ENCODE measurements around the gene ZZZ3.

Gene ZZZ3

DNA sequence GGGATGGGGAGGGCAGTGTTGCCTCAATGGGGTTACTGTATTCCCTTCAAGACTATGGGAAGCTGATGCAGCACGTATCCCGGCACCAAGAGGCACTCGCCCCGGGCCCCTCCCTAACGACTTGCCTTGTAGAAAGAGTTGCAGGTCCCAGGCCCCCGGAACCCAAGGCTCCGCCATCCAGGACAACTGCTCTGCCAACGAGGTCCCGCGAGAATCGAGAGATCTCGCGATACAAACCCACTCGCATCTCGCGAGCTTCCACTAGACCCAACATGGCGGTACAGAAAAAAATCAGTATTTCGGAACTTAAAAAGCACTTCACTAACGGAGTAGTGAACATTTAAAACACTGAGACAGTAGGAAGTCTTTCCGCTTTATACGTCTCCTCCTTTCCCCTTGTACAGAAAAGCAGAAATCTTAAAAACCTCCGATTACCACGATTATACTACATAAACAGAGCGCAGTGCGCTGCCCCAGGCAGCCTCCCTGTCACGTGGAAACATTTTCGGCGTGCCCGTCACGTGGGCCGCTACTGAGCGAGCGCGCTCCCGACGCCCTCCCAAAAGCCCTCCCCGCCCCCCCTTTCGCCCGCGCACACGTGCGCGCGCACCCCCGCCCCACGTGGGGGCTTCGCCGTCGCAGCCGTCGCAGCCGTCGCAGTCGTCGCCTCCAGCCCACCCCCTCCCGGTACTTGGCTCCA, at the start of gene ZZZ3:
ZZZ3 (minus strand) TSS at position 199 of the 700 bp plus-strand sequence. CDS start 49,304 bp downstream, outside the sequence.
- CTCF ChIA-PET: interaction anchor here (0.6 to 0.7 kb wide), 2 partner anchors 233 to 1957 kb away, joined by 3 to 4 read pairs; no protein-coding TSS in a partner anchor
- TF ChIP-seq, protein P1, sequence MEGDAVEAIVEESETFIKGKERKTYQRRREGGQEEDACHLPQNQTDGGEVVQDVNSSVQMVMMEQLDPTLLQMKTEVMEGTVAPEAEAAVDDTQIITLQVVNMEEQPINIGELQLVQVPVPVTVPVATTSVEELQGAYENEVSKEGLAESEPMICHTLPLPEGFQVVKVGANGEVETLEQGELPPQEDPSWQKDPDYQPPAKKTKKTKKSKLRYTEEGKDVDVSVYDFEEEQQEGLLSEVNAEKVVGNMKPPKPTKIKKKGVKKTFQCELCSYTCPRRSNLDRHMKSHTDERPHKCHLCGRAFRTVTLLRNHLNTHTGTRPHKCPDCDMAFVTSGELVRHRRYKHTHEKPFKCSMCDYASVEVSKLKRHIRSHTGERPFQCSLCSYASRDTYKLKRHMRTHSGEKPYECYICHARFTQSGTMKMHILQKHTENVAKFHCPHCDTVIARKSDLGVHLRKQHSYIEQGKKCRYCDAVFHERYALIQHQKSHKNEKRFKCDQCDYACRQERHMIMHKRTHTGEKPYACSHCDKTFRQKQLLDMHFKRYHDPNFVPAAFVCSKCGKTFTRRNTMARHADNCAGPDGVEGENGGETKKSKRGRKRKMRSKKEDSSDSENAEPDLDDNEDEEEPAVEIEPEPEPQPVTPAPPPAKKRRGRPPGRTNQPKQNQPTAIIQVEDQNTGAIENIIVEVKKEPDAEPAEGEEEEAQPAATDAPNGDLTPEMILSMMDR (conservative IDR thresholded peaks at IDR 0.05; ENCODE audit: low read depth): no peak
- peak; percentile 91 for DNase-seq (ENCODE audit: low spot score)
- peak within 1 kb of the TSS; percentile 96 for H3K27ac ChIP-seq
- POLR2A ChIA-PET (ENCODE audit: low non-redundant PET): no interaction called here

DNA sequence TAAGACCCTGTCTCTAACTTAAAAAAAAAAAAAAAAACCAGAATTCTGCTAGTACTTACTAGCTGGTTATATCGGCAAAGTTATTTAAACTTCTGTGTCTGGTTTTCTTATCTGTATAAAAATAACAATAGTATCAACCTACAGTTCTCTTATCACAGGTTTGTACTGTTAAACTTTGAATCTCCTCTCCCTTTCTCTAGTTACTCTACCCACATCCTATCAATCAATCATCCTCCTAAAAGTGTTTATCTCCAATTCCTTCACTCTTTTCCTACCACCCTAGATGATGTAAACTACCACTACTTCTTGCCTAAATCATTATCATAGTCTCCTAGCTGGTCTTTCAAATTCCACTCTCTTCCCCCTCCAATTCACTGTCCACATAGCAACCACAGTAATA, 49.6 kb upstream of the ZZZ3 start:
- TF ChIP-seq, protein P1 (conservative IDR thresholded peaks at IDR 0.05; ENCODE audit: low read depth): no peak
- no peak overlapping the region for H3K27ac ChIP-seq
- CTCF ChIA-PET: interaction anchor here (0.6 kb wide), 1 partner anchor 12 kb away, joined by 4 read pairs; no protein-coding TSS in a partner anchor
- POLR2A ChIA-PET (ENCODE audit: low non-redundant PET): no interaction called here
- no peak for DNase-seq (ENCODE audit: low spot score)

DNA sequence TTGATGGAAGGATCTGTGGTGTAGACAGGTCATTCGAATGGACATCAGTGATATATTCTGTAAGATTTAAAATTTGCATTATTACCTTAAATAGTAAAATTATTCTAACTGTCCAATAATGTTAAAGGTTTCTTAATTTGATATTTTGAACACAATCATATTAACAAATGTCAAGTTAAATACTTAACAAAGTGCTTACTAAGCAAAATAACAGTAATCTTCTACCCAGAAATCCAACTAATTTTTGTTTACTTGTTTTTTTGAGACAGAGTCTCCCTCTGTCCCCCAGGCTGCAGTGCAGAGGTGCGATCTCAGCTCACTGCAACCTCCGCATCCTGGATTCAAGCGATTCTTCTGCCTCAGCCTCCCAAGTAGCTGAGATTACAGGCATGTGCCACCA, 43.2 kb upstream of the ZZZ3 start:
- H3K27ac ChIP-seq: no peak overlapping the region
- TF ChIP-seq, protein P1 (conservative IDR thresholded peaks at IDR 0.05; ENCODE audit: low read depth): no peak
- POLR2A ChIA-PET (ENCODE audit: low non-redundant PET): no interaction called here
- CTCF ChIA-PET: no interaction called here
- DNase-seq (ENCODE audit: low spot score): no peak

DNA sequence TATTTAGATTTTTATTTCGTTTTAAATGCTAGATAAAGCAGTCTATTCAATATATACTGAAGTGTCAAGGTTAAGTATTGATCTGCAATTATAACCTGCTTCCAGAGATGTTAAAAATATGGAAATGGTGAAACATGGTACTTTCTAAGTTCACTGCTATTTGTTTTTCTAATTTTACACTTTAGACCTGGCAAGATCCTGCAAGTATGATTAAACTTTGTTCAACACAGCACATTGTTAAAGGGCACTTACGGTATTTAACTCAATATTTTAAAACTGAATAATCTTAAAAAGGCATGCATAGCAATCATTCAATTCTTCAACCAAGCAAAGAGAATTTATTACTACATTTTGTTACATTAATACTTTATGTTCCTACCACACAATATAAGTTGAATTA, 35.7 kb upstream of the ZZZ3 start:
- POLR2A ChIA-PET (ENCODE audit: low non-redundant PET): no interaction called here
- TF ChIP-seq, protein P1 (conservative IDR thresholded peaks at IDR 0.05; ENCODE audit: low read depth): no peak
- DNase-seq (ENCODE audit: low spot score): no peak
- CTCF ChIA-PET: no interaction called here
- H3K27ac ChIP-seq: no peak overlapping the region

DNA sequence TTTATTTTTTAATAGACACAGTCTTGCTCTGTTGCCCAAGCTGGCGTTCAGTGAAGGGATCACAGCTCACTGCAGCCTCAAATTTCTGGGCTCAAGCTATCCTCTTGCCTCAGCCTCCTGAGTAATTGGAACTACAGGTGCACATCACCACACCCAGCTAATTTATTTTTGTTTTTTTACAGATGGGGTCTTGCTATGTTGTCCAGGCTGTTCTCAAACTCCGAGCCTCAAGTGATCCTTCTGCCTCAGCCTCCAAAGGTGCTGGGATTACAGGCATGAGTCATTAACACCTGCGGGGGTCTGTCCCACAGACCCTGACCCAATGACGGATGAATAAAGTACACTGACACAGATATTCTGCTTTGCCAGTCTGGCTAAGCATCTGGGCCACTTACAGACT, 33.6 kb upstream of the ZZZ3 start:
- TF ChIP-seq, protein P1 (conservative IDR thresholded peaks at IDR 0.05; ENCODE audit: low read depth): no peak
- CTCF ChIA-PET: no interaction called here
- no peak for DNase-seq (ENCODE audit: low spot score)
- H3K27ac ChIP-seq: no peak overlapping the region
- POLR2A ChIA-PET (ENCODE audit: low non-redundant PET): no interaction called here

DNA sequence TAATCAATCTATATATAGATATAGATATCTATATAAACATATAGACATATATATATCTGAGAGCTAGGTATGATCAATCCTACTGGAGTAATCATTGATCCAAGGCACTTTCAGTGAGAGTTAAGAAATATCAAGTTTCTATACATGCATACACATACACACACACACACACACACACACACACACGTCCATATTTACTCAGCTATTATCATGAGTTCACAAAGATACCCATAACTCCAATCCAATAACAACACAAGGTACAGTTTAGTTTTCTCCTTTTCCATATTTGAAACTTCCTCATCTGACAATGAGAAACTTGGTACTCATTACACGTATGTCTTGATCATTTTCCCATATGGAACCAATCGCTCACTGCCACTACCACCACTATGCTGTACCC, 27.3 kb upstream of the ZZZ3 start:
- TF ChIP-seq, protein P1 (conservative IDR thresholded peaks at IDR 0.05; ENCODE audit: low read depth): no peak
- ChIA-PET CTCF (no interaction called here), POLR2A (ENCODE audit: low non-redundant PET) (no interaction called here)
- no peak overlapping the region for H3K27ac ChIP-seq
- no peak for DNase-seq (ENCODE audit: low spot score)
